OCI-LY7 (cell line): ENCODE measurements around the gene C1orf56. TPM values are rescaled to one million over a fixed set of nuclear protein-coding genes. Genes with fewer than 3 reads are reported as not detected.

Experiments used
- BruUV-seq: library from RNA; stranded (reverse); fragments of 400-500 nt; replicated peaks from 2 replicates; lab custom pipeline; 2021; lab: Mats Ljungman, UMichigan
- CTCF ChIA-PET: fragments of 300-600 bp; sonication (Branson Sonifier 250); formaldehyde crosslinking; loops from one replicate; lab custom pipeline; 2022; ENCODE audit warnings: antibody characterized with exemption; ENCODE audit not compliant: unreplicated experiment; lab: Charles Lee
- POLR2A ChIA-PET: fragments of 300-600 bp; sonication (Branson Sonifier 250); formaldehyde crosslinking; loops from one replicate; lab custom pipeline; 2022; ENCODE audit warnings: antibody characterized with exemption; lab: Charles Lee
- DNase-seq: peaks from one replicate; pipeline ENCODE4 v3.0.0-alpha.2; 2015; ENCODE audit warnings: low spot score
- H2AFZ ChIP-seq: fragments of 200-600 bp; sonication (generic), shearing (Covaris generic); 2 replicates; pipeline ENCODE4 v1.6.1; 2014; ENCODE audit warnings: mild to moderate bottlenecking, antibody characterized with exemption, low read length, moderate library complexity
- H3K27ac ChIP-seq: fragments of 200-600 bp; sonication (generic); 2 replicates; pipeline ENCODE4 v1.5.1; 2014; ENCODE audit warnings: mixed run types, low read depth, mild to moderate bottlenecking, moderate library complexity, low read length, inconsistent platforms; ENCODE audit not compliant: poor library complexity, severe bottlenecking
- H3K36me3 ChIP-seq: fragments of 200-600 bp; sonication (generic); 2 replicates; pipeline ENCODE4 v1.6.1; 2014; ENCODE audit warnings: mild to moderate bottlenecking, antibody characterized with exemption, low read length, moderate library complexity, mixed read lengths; ENCODE audit not compliant: insufficient read depth
- H3K4me1 ChIP-seq: fragments of 200-600 bp; sonication (generic); 2 replicates; pipeline ENCODE4 v1.5.1; 2014; ENCODE audit warnings: mild to moderate bottlenecking, low read length; ENCODE audit not compliant: insufficient read depth, poor library complexity, severe bottlenecking
- H3K4me2 ChIP-seq: fragments of 200-600 bp; sonication (generic); 2 replicates; pipeline ENCODE4 v1.6.1; 2014; ENCODE audit warnings: mild to moderate bottlenecking, low read length
- H3K4me3 ChIP-seq: fragments of 200-600 bp; sonication (generic); 2 replicates; pipeline ENCODE4 v1.5.1; 2014; ENCODE audit warnings: mild to moderate bottlenecking, low read depth, low read length; ENCODE audit not compliant: poor library complexity, severe bottlenecking
- H3K79me2 ChIP-seq: fragments of 200-600 bp; sonication (generic); 2 replicates; pipeline ENCODE4 v1.6.1; 2016; ENCODE audit warnings: low read depth, mild to moderate bottlenecking, low read length, moderate library complexity, mixed read lengths; ENCODE audit not compliant: insufficient read depth
- H3K9me2 ChIP-seq: fragments of 200-600 bp; sonication (generic); 2 replicates; pipeline ENCODE4 v1.6.1; 2016; ENCODE audit warnings: mild to moderate bottlenecking, low read length, mixed read lengths; ENCODE audit not compliant: insufficient read depth
- H3K9me3 ChIP-seq: fragments of 200-600 bp; sonication (generic); 2 replicates; pipeline ENCODE4 v1.6.1; 2014; ENCODE audit warnings: mild to moderate bottlenecking, mixed run types, low read length, mixed read lengths
- H4K20me1 ChIP-seq: fragments of 200-600 bp; sonication (generic); 2 replicates; pipeline ENCODE4 v1.6.1; 2014; ENCODE audit warnings: mild to moderate bottlenecking, antibody characterized with exemption, low read length, moderate library complexity, mixed read lengths; ENCODE audit not compliant: insufficient read depth
- EZH2phosphoT487 ChIP-seq: fragments of 200-600 bp; sonication (generic); IDR thresholded peaks from 2 replicates; pipeline ENCODE4 v1.6.1; 2018; ENCODE audit warnings: low read depth, borderline replicate concordance, mild to moderate bottlenecking, mixed run types, antibody characterized with exemption, low read length, moderate library complexity, mixed read lengths
- intact Hi-C: fragments of 100-400 bp; cut with micrococcal nuclease; formaldehyde crosslinking; loops from one replicate; pipeline ENCODE4 v1.10.0; 2022; ENCODE audit not compliant: unreplicated experiment
- total RNA-seq, 2 experiments: library from RNA; depleted of rRNA in 1 of 2; stranded (reverse); fragments of >200 nt in 1 of 2; shearing (Covaris generic) in 1 of 2; gene quantifications; 2 replicates each; pipeline ENCODE4 v1.2.3, GENCODE V29; 2014 to 2022
- TF ChIP-seq, protein P1 (sequence below): fragments of 200-600 bp; sonication (generic); conservative IDR thresholded peaks from 2 replicates; pipeline ENCODE4 v1.5.1; 2014; ENCODE audit warnings: mild to moderate bottlenecking, antibody characterized with exemption, low read length, moderate library complexity, mixed read lengths

C1orf56 gene
- total RNA-seq, 2 experiments from 2014 or later: 0.25 TPM; not detected in 1

DNA sequence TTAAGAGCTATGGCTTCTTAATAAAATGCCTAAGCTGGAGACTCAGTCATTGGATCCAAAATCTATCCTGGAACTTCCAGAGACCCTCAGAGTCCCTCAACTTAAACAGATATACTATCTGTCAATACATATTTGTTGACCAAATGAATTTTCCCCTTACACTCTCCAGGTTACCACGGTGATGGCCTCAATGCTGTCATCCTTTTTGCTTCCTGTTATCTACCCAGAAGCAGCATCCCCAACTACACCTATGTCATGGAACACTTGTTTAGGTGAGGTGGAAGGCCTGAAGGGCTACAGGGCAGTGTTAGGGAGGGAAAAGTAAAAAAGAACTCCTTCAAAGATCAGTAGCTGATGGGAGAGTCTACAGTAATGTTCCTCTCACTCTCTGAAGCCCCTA is 4.4 kb upstream of the C1orf56 start:
- no peak overlapping the region for H3K4me3 ChIP-seq
- H4K20me1 ChIP-seq: no peaks in the 10 kb centered on the region
- POLR2A ChIA-PET: no interaction called here
- CTCF ChIA-PET: no interaction called here
- H3K36me3 ChIP-seq: no peaks in the 10 kb centered on the region; the same call in 1 of the 2 replicates
- no peaks in the 10 kb centered on the region for H3K9me3 ChIP-seq
- no peak overlapping the region for H3K27ac ChIP-seq
- no peak for DNase-seq
- H3K79me2 ChIP-seq: no peaks in the 10 kb centered on the region
- H3K9me2 ChIP-seq: no peaks in the 10 kb centered on the region
- H3K4me2 ChIP-seq: no peak overlapping the region
- H3K4me1 ChIP-seq: no peaks in the 10 kb centered on the region
- TF ChIP-seq, protein P1, sequence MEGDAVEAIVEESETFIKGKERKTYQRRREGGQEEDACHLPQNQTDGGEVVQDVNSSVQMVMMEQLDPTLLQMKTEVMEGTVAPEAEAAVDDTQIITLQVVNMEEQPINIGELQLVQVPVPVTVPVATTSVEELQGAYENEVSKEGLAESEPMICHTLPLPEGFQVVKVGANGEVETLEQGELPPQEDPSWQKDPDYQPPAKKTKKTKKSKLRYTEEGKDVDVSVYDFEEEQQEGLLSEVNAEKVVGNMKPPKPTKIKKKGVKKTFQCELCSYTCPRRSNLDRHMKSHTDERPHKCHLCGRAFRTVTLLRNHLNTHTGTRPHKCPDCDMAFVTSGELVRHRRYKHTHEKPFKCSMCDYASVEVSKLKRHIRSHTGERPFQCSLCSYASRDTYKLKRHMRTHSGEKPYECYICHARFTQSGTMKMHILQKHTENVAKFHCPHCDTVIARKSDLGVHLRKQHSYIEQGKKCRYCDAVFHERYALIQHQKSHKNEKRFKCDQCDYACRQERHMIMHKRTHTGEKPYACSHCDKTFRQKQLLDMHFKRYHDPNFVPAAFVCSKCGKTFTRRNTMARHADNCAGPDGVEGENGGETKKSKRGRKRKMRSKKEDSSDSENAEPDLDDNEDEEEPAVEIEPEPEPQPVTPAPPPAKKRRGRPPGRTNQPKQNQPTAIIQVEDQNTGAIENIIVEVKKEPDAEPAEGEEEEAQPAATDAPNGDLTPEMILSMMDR: no peak
- no peak for TF ChIP-seq EZH2phosphoT487
- no TSS peak for BruUV-seq
- intact Hi-C loops: no loop called here
- no peak overlapping the region for H2AFZ ChIP-seq

DNA sequence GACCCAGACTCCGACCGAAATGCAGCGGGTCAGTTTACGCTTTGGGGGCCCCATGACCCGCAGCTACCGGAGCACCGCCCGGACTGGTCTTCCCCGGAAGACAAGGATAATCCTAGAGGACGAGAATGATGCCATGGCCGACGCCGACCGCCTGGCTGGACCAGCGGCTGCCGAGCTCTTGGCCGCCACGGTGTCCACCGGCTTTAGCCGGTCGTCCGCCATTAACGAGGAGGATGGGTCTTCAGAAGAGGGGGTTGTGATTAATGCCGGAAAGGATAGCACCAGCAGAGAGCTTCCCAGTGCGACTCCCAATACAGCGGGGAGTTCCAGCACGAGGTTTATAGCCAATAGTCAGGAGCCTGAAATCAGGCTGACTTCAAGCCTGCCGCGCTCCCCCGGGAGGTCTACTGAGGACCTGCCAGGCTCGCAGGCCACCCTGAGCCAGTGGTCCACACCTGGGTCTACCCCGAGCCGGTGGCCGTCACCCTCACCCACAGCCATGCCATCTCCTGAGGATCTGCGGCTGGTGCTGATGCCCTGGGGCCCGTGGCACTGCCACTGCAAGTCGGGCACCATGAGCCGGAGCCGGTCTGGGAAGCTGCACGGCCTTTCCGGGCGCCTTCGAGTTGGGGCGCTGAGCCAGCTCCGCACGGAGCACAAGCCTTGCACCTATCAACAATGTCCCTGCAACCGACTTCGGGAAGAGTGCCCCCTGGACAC is 534 bp downstream of the C1orf56 start:
- no peaks in the 10 kb centered on the region for H3K79me2 ChIP-seq
- intact Hi-C loops: no loop called here
- H3K36me3 ChIP-seq: peaks cover 36% of the 10 kb centered on the region
- no peaks in the 10 kb centered on the region for H4K20me1 ChIP-seq
- H3K9me3 ChIP-seq: no peaks in the 10 kb centered on the region
- H3K4me1 ChIP-seq: no peaks in the 10 kb centered on the region
- ChIA-PET CTCF (no interaction called here), POLR2A (no interaction called here)
- no TSS peak for BruUV-seq
- peak overlapping the region; percentile 43; the same call in 1 of the 2 replicates for H3K4me2 ChIP-seq
- no peak for DNase-seq
- TF ChIP-seq, protein P1: no peak
- no peak for TF ChIP-seq EZH2phosphoT487
- no peak overlapping the region for H2AFZ ChIP-seq
- H3K9me2 ChIP-seq: no peaks in the 10 kb centered on the region
- no peak overlapping the region for H3K27ac ChIP-seq
- no peak overlapping the region for H3K4me3 ChIP-seq

DNA sequence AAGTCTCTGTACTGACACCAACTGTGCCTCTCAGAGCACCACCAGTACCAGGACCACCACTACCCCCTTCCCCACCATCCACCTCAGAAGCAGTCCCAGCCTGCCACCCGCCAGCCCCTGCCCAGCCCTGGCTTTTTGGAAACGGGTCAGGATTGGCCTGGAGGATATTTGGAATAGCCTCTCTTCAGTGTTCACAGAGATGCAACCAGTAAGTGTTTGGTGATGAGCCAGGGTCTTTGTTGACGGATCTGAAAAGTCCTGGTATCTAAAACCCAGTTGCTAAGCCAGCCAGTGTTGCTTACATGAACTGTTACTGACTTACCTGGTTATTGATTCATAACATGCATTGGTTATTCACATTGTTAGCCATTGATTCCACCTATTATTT is 1.1 kb downstream of the C1orf56 start:
- intact Hi-C loops: no loop called here

More for the DNA sequence above, 1.1 kb downstream of the C1orf56 start:
- Histone ChIP-seq H3K79me2 (no peaks in the 10 kb centered on the region), H2AFZ (no peak overlapping the region), H3K4me1 (no peaks in the 10 kb centered on the region), H3K36me3 (peaks cover 40% of the 10 kb centered on the region), H4K20me1 (no peaks in the 10 kb centered on the region), H3K4me3 (no peak overlapping the region), H3K9me2 (no peaks in the 10 kb centered on the region), H3K4me2 (peak overlapping the region; percentile 43; the same call in 1 of the 2 replicates), H3K9me3 (no peaks in the 10 kb centered on the region), H3K27ac (no peak overlapping the region)
- TF ChIP-seq, protein P1: no peak
- TF ChIP-seq EZH2phosphoT487: no peak
- ChIA-PET POLR2A (no interaction called here), CTCF (no interaction called here)
- DNase-seq: no peak
- no TSS peak for BruUV-seq
